Activated CD4-positive, alpha-beta T cell treated with anti-CD3 and anti-CD28 coated beads, Interleukin-2, amount 10 ng/mL, durations not matched to agents 7 days and 5 days (primary cell): Measurements from ENCODE around the gene GAGE10. TPM values are rescaled to one million over a fixed set of nuclear protein-coding genes. Genes with fewer than 3 reads are reported as not detected.
"Not testable (repeated sequence)": the region's sequence is repeated elsewhere in the genome, so short reads cannot be mapped to it uniquely, and the experiment has no call there.

ENCODE experiments used
- CTCF ChIA-PET: fragments of 350-600 bp; sonication (Branson Sonifier 250); formaldehyde crosslinking; loops from one replicate; lab custom pipeline; 2021; ENCODE audit warnings: antibody characterized with exemption; lab: Charles Lee
- POLR2A ChIA-PET: fragments of 350-600 bp; sonication (Branson Sonifier 250); formaldehyde crosslinking; loops from one replicate; lab custom pipeline; 2021; ENCODE audit warnings: antibody characterized with exemption; lab: Charles Lee
- DNase-seq: peaks from one replicate; pipeline ENCODE4 v3.0.0-alpha.2; 2020
- H3K27ac Mint-ChIP-seq: one replicate; pipeline ENCODE4 v1.8.0; 2021; ENCODE audit warnings: mild to moderate bottlenecking, moderate library complexity, mixed read lengths
- H3K27me3 Mint-ChIP-seq: one replicate; pipeline ENCODE4 v1.8.0; 2021; ENCODE audit warnings: mixed read lengths
- H3K36me3 Mint-ChIP-seq: one replicate; pipeline ENCODE4 v1.8.0; 2021; ENCODE audit warnings: low read depth, mixed read lengths
- H3K4me1 Mint-ChIP-seq: one replicate; pipeline ENCODE4 v1.8.0; 2021; ENCODE audit warnings: mixed read lengths
- H3K4me3 Mint-ChIP-seq: one replicate; pipeline ENCODE4 v1.8.0; 2021; ENCODE audit warnings: mild to moderate bottlenecking, moderate library complexity, mixed read lengths
- H3K9me3 Mint-ChIP-seq: one replicate; pipeline ENCODE4 v1.8.0; 2021; ENCODE audit warnings: mixed read lengths
- total RNA-seq, 2 experiments: library from RNA; stranded (reverse); gene quantifications; one replicate each; pipeline ENCODE4 v1.2.3, GENCODE V29; 2021

Gene GAGE10
- total RNA-seq, 2 experiments from 2014 or later: not detected

DNA sequence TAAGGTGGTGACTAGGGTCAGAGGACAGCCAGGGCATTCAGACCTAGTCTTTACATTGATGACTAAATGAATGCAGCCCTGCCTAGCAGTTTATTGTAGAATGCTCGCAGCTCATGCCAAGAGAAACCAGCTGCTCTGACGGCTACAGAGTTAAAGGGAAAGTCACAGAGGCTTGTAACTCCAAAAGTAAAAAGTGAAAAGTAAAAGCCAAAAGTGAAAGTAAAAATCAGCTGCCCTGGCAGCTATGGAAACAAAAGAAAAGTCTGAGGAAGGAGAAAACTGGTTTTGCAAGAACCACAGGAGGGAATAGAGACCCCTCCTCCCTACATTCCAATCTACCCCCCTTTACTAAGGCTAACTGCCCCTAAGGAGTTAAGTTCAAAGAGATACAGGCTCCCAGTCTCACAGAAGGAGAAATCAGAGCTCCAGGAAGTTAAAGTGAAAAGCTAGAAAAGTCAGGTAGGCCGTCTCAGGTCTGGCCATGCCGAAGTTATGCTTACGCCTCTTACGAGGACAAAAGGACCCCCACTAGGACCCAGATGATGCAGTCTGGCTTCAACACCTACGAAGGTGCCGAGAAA lies 6.0 kb downstream of the GAGE10 start:
- ChIA-PET CTCF (no interaction called here), POLR2A (no interaction called here)
- peak; percentile 14 for DNase-seq
- H3K4me1 Mint-ChIP-seq: peaks cover 25% of the 10 kb centered on the region
- H3K27ac Mint-ChIP-seq: peak overlapping the region; percentile 95
- peak overlapping the region; percentile 70 for H3K4me3 Mint-ChIP-seq
- H3K36me3 Mint-ChIP-seq: no peaks in the 10 kb centered on the region
- H3K9me3 Mint-ChIP-seq: no peaks in the 10 kb centered on the region
- H3K27me3 Mint-ChIP-seq: no peaks in the 10 kb centered on the region

DNA sequence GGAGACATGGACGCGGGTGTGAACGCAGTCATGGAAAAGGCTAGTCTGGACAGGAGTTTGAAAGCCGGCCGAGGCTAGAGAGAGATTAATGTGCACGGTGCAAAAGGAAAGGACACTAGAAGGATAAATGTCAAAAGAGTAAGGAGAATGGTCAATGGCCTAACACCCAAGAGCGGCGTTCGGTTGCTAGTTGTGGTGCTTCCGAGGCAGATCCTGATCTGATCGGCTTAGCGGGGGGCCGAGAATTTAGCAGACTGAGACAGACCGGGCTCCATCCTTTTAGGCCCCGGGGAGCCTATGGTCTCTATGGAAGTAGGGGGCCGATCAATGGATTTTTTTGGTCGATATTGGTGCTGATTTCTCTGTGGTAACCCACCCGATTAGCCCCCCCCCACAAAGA lies 6.9 kb downstream of the GAGE10 start:
- CTCF ChIA-PET: no interaction called here
- Mint-ChIP-seq H3K9me3 (no peaks in the 10 kb centered on the region), H3K27me3 (no peaks in the 10 kb centered on the region), H3K4me3 (no peak overlapping the region), H3K36me3 (no peaks in the 10 kb centered on the region), H3K4me1 (peaks cover 25% of the 10 kb centered on the region), H3K27ac (peak overlapping the region; percentile 95)
- POLR2A ChIA-PET: no interaction called here
- DNase-seq: no peak

DNA sequence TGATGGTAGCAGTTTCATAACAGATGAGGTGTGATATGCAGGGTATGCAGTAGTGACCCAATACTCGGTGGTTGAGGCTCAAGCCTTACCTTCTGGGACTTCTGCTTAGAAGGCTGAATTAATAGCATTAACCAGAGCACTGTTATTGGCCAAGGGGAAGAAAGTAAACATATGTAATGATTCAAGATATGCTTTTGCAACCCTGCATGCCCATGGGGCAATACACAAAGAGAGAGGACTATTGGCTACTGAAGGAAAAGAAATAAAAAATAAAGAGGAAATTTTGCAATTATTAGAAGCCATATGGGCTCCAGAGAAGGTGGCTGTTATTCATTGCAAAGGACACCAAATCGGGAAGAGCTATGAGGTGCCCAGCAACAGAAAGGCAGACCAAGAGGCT lies 8.7 kb downstream of the GAGE10 start:
- CTCF ChIA-PET: no interaction called here
- Mint-ChIP-seq H3K27me3 (no peaks in the 10 kb centered on the region), H3K36me3 (no peaks in the 10 kb centered on the region), H3K9me3 (no peaks in the 10 kb centered on the region), H3K4me1 (peaks cover 25% of the 10 kb centered on the region), H3K27ac (no peak overlapping the region), H3K4me3 (no peak overlapping the region)
- DNase-seq: no peak
- POLR2A ChIA-PET: no interaction called here

DNA sequence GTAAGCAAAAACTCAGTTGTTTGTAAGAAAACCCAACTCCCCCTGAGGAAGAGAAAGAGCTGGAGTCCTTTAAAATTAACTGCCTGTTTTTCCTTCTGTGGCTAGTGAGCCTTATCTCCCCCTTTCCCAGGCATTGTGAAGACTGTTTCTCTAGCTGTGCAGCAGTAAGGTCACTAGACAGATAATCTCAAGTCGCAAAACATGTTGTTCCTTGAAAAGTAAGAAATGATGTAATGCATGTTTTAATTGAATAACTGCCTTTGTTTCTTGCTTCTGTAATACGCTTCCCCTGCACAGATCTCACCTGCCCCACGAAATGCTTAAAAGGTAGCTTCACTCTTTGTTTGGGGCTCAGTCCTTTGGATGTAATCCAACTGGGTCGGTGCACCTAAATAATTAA lies 12.6 kb downstream of the GAGE10 start:
- H3K4me1 Mint-ChIP-seq: no peaks in the 10 kb centered on the region
- H3K9me3 Mint-ChIP-seq: no peaks in the 10 kb centered on the region
- ChIA-PET CTCF (no interaction called here), POLR2A (no interaction called here)
- no peaks in the 10 kb centered on the region for H3K36me3 Mint-ChIP-seq
- H3K4me3 Mint-ChIP-seq: no peak overlapping the region
- no peak for DNase-seq
- no peak overlapping the region for H3K27ac Mint-ChIP-seq
- H3K27me3 Mint-ChIP-seq: no peaks in the 10 kb centered on the region

DNA sequence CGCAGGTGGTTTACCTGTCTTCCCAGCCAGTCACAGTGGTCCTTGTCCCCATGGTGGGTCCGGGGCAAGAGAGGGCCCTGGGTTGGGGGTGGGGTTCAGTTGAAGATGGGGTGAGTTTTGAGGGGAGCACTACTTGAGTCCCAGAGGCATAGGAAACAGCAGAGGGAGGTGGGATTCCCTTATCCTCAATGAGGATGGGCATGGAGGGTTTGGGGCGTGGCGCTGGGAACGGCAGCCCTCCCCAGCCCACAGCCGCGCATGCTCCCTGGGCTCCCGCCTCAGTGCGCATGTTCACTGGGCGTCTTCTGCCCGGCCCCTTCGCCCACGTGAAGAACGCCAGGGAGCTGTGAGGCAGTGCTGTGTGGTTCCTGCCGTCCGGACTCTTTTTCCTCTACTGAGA lies 18.3 kb downstream of the GAGE10 start, which contains the start of gene GAGE12J:
Gene GAGE12J, plus strand, starts transcription at position 301 of the 400 bp plus-strand sequence. CDS start 1,157 bp downstream, outside the sequence.
- not testable (repeated sequence) for H3K27ac Mint-ChIP-seq, DNase-seq

DNA sequence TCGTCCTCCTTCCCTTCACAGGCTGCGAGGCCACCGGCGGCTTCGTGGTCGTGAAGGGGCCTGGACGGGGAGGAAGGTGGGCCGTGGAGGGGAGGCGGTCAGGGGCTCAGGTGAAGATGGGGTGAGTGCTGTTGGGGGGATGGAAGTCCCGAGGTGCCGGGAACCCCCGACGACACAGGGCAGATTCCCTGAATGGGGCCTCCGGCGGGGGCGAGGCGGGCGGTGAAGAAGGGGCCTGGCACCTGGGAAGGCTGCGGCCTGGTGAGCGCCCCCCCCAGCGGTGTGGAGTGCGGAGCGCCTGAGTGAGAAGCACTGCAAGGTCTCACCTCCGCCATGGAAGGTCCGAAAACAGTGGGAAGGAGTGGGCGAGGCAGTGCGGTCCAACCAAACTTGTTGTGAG lies 18.8 kb downstream of the GAGE10 start:
- DNase-seq, H3K27ac Mint-ChIP-seq, H3K4me1 Mint-ChIP-seq, H3K36me3 Mint-ChIP-seq, CTCF ChIA-PET, H3K9me3 Mint-ChIP-seq, POLR2A ChIA-PET, H3K27me3 Mint-ChIP-seq, H3K4me3 Mint-ChIP-seq: not testable (repeated sequence)

More for the DNA sequence above, 18.3 kb downstream of the GAGE10 start, which contains the start of gene GAGE12J:
- CTCF ChIA-PET, H3K36me3 Mint-ChIP-seq, H3K4me1 Mint-ChIP-seq, POLR2A ChIA-PET, H3K27me3 Mint-ChIP-seq, H3K9me3 Mint-ChIP-seq, H3K4me3 Mint-ChIP-seq: not testable (repeated sequence)

DNA sequence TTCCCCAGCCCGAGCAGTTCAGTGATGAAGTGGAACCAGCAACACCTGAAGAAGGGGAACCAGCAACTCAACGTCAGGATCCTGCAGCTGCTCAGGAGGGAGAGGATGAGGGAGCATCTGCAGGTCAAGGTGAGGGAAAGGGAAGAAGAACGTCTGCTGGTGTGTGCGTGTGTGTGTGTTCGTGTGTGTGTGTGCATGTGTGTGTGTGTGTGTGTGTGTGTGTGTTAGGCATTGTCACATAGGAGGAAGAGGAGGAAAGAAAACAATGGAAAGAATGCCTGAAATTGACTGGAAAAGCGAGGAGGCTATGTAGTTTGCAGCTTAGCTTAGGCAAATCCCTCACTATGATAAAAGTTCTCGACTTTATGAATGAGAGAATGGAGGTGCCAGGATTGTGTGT lies 20.3 kb downstream of the GAGE10 start:
- DNase-seq, H3K4me1 Mint-ChIP-seq, POLR2A ChIA-PET, H3K27ac Mint-ChIP-seq, CTCF ChIA-PET, H3K36me3 Mint-ChIP-seq, H3K9me3 Mint-ChIP-seq, H3K27me3 Mint-ChIP-seq, H3K4me3 Mint-ChIP-seq: not testable (repeated sequence)

DNA sequence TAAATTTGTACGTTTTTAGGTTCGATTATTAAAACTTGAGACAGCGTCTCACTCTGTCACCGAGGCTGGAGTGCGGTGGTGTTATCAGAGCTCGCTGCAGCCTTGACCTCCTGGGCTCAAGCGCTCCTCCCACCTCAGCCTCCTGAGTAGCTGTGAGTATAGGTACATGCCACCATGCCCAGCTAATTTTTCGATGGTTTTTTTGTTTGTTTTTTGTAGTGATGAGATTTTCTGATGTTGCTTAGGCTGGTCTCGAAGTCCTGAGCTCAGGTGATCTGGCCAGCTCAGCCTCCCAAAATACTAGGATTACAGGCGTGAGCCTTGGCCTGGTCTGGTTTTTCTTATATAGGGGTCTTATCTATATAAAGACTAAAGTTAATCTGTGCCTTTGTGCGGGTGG lies 27.0 kb downstream of the GAGE10 start:
- H3K36me3 Mint-ChIP-seq, CTCF ChIA-PET: not testable (repeated sequence)

DNA sequence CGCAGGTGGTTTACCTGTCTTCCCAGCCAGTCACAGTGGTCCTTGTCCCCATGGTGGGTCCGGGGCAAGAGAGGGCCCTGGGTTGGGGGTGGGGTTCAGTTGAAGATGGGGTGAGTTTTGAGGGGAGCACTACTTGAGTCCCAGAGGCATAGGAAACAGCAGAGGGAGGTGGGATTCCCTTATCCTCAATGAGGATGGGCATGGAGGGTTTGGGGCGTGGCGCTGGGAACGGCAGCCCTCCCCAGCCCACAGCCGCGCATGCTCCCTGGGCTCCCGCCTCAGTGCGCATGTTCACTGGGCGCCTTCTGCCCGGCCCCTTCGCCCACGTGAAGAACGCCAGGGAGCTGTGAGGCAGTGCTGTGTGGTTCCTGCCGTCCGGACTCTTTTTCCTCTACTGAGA lies 27.8 kb downstream of the GAGE10 start, which contains the start of gene GAGE13:
Gene GAGE13, plus strand, starts transcription at position 301 of the 400 bp plus-strand sequence. CDS start 1,156 bp downstream, outside the sequence.
- H3K9me3 Mint-ChIP-seq, H3K27ac Mint-ChIP-seq, H3K4me3 Mint-ChIP-seq, H3K36me3 Mint-ChIP-seq, DNase-seq, POLR2A ChIA-PET, H3K27me3 Mint-ChIP-seq, H3K4me1 Mint-ChIP-seq, CTCF ChIA-PET: not testable (repeated sequence)

More for the DNA sequence above, 27.0 kb downstream of the GAGE10 start:
- H3K4me1 Mint-ChIP-seq, H3K9me3 Mint-ChIP-seq, DNase-seq, H3K27me3 Mint-ChIP-seq, H3K27ac Mint-ChIP-seq, POLR2A ChIA-PET, H3K4me3 Mint-ChIP-seq: not testable (repeated sequence)

DNA sequence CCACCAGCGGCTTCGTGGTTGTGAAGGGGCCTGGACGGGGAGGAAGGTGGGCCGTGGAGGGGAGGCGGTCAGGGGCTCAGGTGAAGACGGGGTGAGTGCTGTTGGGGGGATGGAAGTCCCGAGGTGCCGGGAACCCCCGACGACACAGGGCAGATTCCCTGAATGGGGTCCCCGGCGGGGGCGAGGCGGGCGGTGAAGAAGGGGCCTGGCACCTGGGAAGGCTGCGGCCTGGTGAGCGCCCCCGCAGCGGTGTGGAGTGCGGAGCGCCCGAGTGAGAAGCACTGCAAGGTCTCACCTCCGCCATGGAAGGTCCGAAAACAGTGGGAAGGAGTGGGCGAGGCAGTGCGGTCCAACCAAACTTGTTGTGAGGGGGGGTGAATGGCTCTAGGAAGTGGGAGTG lies 28.4 kb downstream of the GAGE10 start:
- CTCF ChIA-PET, H3K4me1 Mint-ChIP-seq, H3K27ac Mint-ChIP-seq, H3K36me3 Mint-ChIP-seq, H3K27me3 Mint-ChIP-seq, H3K4me3 Mint-ChIP-seq, DNase-seq, POLR2A ChIA-PET, H3K9me3 Mint-ChIP-seq: not testable (repeated sequence)

DNA sequence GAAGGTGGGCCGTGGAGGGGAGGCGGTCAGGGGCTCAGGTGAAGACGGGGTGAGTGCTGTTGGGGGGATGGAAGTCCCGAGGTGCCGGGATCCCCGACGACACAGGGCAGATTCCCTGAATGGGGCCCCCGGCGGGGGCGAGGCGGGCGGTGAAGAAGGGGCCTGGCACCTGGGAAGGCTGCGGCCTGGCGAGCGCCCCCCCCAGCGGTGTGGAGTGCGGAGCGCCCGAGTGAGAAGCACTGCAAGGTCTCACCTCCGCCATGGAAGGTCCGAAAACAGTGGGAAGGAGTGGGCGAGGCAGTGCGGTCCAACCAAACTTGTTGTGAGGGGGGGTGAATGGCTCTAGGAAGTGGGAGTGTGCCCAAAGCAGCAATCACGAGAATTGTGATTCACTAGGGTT lies 38.0 kb downstream of the GAGE10 start:
- H3K27ac Mint-ChIP-seq, POLR2A ChIA-PET: not testable (repeated sequence)

DNA sequence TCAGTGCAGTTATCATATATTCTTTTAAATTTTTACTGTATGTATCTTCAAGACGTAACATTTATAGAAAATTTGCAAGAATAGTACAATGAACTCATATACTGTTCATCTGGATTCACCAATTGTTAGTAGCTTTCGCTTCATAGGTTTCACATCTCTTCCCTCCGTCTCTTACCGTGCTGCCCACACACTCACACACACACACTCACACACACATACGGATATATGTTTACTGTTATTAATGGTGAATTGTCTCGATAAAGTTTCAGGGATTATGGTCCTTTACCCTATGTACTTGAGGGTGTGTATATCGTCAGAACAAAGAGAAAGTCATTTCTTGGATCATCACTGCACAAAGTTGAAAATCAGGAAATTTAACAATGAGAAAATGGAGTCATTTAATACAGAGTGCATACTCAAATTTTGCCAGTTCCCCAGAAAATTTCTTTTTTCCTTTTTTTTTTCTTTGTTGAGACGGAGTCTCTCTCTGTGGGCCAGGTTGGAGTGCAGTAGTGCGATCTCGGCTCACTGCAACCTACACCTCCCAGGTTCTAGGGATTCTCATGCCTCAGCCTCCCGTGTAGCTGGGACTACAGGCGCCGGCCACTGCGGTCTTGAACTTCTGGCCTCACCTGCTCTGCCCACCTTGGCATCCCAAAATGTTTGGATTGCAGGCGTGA lies 41.2 kb downstream of the GAGE10 start:
- H3K27me3 Mint-ChIP-seq, H3K9me3 Mint-ChIP-seq, H3K27ac Mint-ChIP-seq, DNase-seq, POLR2A ChIA-PET, H3K4me3 Mint-ChIP-seq, H3K4me1 Mint-ChIP-seq, CTCF ChIA-PET, H3K36me3 Mint-ChIP-seq: not testable (repeated sequence)

More for the DNA sequence above, 38.0 kb downstream of the GAGE10 start:
- H3K4me1 Mint-ChIP-seq, H3K9me3 Mint-ChIP-seq, CTCF ChIA-PET, DNase-seq, H3K27me3 Mint-ChIP-seq, H3K4me3 Mint-ChIP-seq, H3K36me3 Mint-ChIP-seq: not testable (repeated sequence)

DNA sequence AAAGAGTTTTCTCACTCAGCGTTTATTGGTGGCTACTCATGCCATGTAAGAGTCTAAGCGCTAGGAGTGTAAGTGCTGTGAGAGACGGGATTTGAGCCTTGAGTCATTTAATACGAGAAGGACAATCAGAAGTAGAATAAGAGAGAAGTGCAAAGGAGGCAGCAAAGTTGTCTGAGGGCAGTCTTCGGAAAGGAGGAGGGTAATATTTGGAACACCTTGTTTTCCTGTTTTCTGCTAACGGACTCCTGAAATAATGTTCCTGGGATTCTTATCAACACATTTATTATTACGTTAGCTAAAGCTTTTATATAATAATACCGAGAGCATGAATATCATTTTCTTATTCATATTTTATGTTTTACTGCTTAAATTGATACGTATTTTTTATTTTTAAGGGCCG lies 42.0 kb downstream of the GAGE10 start:
- H3K27ac Mint-ChIP-seq, H3K9me3 Mint-ChIP-seq, H3K36me3 Mint-ChIP-seq, POLR2A ChIA-PET, CTCF ChIA-PET, H3K27me3 Mint-ChIP-seq, DNase-seq, H3K4me3 Mint-ChIP-seq, H3K4me1 Mint-ChIP-seq: not testable (repeated sequence)

DNA sequence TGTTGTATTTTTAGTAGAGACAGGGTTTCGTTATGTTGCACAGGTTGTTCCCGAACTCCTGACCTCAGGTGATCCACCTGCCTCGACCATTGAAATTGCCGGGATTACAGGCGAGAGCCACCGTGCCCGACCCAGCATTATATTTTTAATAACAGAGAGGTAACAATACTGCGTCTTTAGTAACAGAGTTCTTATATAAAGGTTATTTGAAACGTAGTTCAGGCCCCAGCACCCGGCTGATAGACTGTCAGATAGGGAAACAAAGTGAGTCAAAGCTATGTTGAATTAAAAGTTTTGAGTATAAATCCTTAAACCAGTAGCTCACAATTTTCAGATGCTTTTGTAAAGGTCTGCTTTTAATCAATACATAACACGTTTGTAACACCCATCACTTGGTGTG lies 42.7 kb downstream of the GAGE10 start:
- H3K36me3 Mint-ChIP-seq, H3K9me3 Mint-ChIP-seq, DNase-seq, H3K27ac Mint-ChIP-seq, CTCF ChIA-PET, H3K27me3 Mint-ChIP-seq, POLR2A ChIA-PET, H3K4me1 Mint-ChIP-seq, H3K4me3 Mint-ChIP-seq: not testable (repeated sequence)
